Subcutaneous abdominal adipose tissue (tissue), 5 donors: ENCODE measurements around the gene RXRA.
A peak's percentile ranks its signal among the peaks of the same experiment; 100 is the strongest.

Experiments
- H3K27ac ChIP-seq: one replicate; pipeline ENCODE4 v1.7.0; 2013; ENCODE audit warnings: low read depth, mild to moderate bottlenecking, inconsistent platforms, low read length, moderate library complexity
- H3K27me3 ChIP-seq, 5 donors: one replicate each; pipeline ENCODE4 v1.7.0; 2013; ENCODE audit warnings: low read length in 5 of 5, inconsistent platforms in 1 of 5; ENCODE audit not compliant: control insufficient read depth in 5 of 5, insufficient read depth in 4 of 5
- H3K36me3 ChIP-seq, 5 donors: one replicate each; pipeline ENCODE4 v1.7.0; 2013; ENCODE audit warnings: low read length in 5 of 5; ENCODE audit not compliant: control insufficient read depth in 5 of 5, insufficient read depth in 5 of 5
- H3K4me1 ChIP-seq, 5 donors: one replicate each; pipeline ENCODE4 v1.7.0; 2013; ENCODE audit warnings: low read length in 5 of 5, mild to moderate bottlenecking in 3 of 5, moderate library complexity in 1 of 5; ENCODE audit not compliant: control insufficient read depth in 5 of 5, insufficient read depth in 5 of 5
- H3K4me3 ChIP-seq, 5 donors: one replicate each; pipeline ENCODE4 v1.7.0; 2013; ENCODE audit warnings: low read length in 5 of 5, low read depth in 1 of 5
- H3K9ac ChIP-seq, 5 donors: one replicate each; pipeline ENCODE4 v1.7.0; 2013; ENCODE audit warnings: low read length in 5 of 5, mild to moderate bottlenecking in 4 of 5, moderate library complexity in 3 of 5
- H3K9me3 ChIP-seq, 5 donors: one replicate each; pipeline ENCODE4 v1.7.0; 2013; ENCODE audit warnings: low read length in 5 of 5; ENCODE audit not compliant: control insufficient read depth in 5 of 5
- donor health status: healthy.
- donor health status: healthy.
- donor health status: healthy.
- donor health status: healthy.
- donor health status: healthy.

Gene RXRA

GRCh38 chr9:134325813-134326723 lies at the start of gene RXRA:
TSS of gene RXRA (plus strand) at chr9:134326455. CDS start at chr9:134326632, 177 bp downstream.
- Histone ChIP-seq H3K4me3 (peak within 1 kb of the TSS; percentile 72 to 84 (median 78)), H3K4me1 (peaks cover 15 to 75% (median 69%) of the 10 kb centered on the region in 5 donors), H3K27me3 (no peaks in the 10 kb centered on the region), H3K9me3 (no peaks in the 10 kb centered on the region), H3K9ac (peak within 1 kb of the TSS; percentile 77 to 90 (median 86)), H3K27ac (peak within 1 kb of the TSS; percentile 94), H3K36me3 (no peaks in the 10 kb centered on the region)

DNA sequence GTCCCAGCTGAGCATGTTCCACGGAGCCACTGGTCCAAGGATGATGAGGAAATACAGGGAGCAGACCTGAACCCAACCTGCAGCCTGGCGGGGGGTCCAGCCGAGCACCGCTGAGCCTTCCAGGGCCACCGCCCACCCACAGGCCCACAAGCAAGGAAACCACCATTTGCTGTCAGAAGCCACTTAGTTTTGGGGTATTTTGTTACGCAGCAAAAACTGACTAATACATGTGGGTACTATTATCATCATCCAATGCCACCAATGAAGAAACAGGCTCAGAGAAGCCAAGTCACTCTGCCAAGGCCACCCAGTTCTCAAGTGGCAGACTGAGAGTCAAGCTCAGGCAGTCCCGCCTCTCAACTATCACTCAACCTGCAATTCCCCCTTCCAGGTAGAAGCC lies 48.0 kb upstream of the RXRA start:
- Histone ChIP-seq H3K4me1 (peaks cover 3 to 29% (median 22%) of the 10 kb centered on the region in 5 donors), H3K27me3 (peaks cover 0 to 4% (median 2%) of the 10 kb centered on the region in 5 donors), H3K36me3 (no peaks in the 10 kb centered on the region), H3K9ac (no peak overlapping the region), H3K4me3 (no peak overlapping the region), H3K9me3 (peaks cover 0 to 4% (median 0%) of the 10 kb centered on the region in 5 donors), H3K27ac (no peak overlapping the region)

GRCh38 chr9:134278974-134279640 lies 47.1 kb upstream of the RXRA start:
- Histone ChIP-seq H3K4me3 (no peak overlapping the region), H3K27me3 (peaks cover 0 to 4% (median 2%) of the 10 kb centered on the region in 5 donors), H3K27ac (no peak overlapping the region), H3K4me1 (peaks cover 6 to 37% (median 30%) of the 10 kb centered on the region in 5 donors), H3K9me3 (peaks cover 0 to 4% (median 0%) of the 10 kb centered on the region in 5 donors), H3K9ac (no peak overlapping the region), H3K36me3 (no peaks in the 10 kb centered on the region)

DNA sequence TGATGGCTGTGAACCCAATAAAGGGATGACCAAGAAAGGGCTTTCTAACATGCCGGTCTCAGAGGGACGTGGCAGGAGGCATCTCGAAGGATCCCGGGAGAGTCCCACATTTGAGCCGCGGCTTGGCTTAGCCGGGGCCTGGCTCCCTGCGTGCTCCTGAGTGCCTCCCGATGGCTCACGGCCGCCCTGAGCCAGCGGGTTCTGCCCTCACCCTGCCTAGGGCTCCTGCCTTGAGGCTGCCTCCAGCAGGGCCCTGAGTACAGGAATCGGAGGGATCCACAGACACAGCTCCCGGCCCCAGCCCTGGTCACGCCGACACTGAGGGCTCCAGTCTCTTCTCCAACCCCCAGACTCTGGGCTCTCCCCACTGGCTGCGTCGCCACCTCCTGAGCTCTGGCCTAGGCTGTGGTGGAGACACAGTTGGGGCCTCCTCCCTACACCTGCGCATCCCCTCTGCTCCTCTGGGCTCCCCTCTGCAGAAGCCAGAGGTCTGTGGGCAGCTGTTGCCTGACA lies 44.1 kb upstream of the RXRA start:
- H3K9me3 ChIP-seq = peaks cover 0 to 4% (median 0%) of the 10 kb centered on the region in 5 donors
- H3K4me3 ChIP-seq = no peak overlapping the region
- H3K4me1 ChIP-seq = peaks cover 6 to 37% (median 32%) of the 10 kb centered on the region in 5 donors
- no peaks in the 10 kb centered on the region for H3K27me3 ChIP-seq
- H3K27ac ChIP-seq = peak overlapping the region; percentile 23
- H3K36me3 ChIP-seq = no peaks in the 10 kb centered on the region
- H3K9ac ChIP-seq = no peak overlapping the region

DNA sequence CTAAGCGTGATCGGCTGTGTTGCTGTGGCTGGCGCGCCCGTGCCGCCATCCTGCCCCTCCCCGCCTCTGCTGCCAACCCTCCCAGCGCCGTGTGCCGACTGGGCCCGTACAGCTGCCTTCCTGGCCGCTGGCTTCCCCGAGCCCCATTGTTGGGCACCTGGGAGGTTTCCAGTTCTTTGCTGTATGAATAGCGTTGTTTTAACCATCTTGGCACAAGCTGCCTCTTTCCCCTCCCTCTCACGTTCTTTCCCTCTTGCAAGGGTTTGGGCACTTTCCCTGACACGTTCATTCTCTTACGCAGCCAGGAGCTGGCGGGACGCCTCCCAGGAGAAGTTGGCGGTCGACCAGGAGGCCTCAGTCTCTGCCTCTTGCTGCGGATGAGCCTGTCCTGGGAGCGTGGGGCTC lies 43.1 kb upstream of the RXRA start:
- H3K36me3 ChIP-seq = no peaks in the 10 kb centered on the region
- H3K4me3 ChIP-seq = peak overlapping the region; percentile 10 to 40 (median 26)
- H3K9ac ChIP-seq = peak overlapping the region in 1 of 5 donors; percentile 47
- peaks cover 6 to 33% (median 28%) of the 10 kb centered on the region in 5 donors for H3K4me1 ChIP-seq
- no peaks in the 10 kb centered on the region for H3K27me3 ChIP-seq
- peaks cover 0 to 3% (median 0%) of the 10 kb centered on the region in 5 donors for H3K9me3 ChIP-seq
- no peak overlapping the region for H3K27ac ChIP-seq

GRCh38 chr9:134283692-134284265 lies 42.5 kb upstream of the RXRA start:
- Histone ChIP-seq H3K36me3 (no peaks in the 10 kb centered on the region), H3K9ac (peak overlapping the region in 1 of 5 donors; percentile 1), H3K4me1 (peaks cover 6 to 33% (median 28%) of the 10 kb centered on the region in 5 donors), H3K9me3 (no peaks in the 10 kb centered on the region), H3K27ac (no peak overlapping the region), H3K27me3 (no peaks in the 10 kb centered on the region), H3K4me3 (peak overlapping the region in 3 of 5 donors; percentile 10 to 26 (median 12))

GRCh38 chr9:134284273-134284672 lies 42.0 kb upstream of the RXRA start:
- Histone ChIP-seq H3K27me3 (no peaks in the 10 kb centered on the region), H3K27ac (no peak overlapping the region), H3K4me3 (no peak overlapping the region), H3K4me1 (peaks cover 6 to 33% (median 28%) of the 10 kb centered on the region in 5 donors), H3K36me3 (no peaks in the 10 kb centered on the region), H3K9me3 (no peaks in the 10 kb centered on the region), H3K9ac (no peak overlapping the region)

- Histone ChIP-seq H3K4me1 (peaks cover 6 to 33% (median 28%) of the 10 kb centered on the region in 5 donors), H3K9ac (no peak overlapping the region), H3K36me3 (no peaks in the 10 kb centered on the region), H3K27ac (no peak overlapping the region), H3K9me3 (no peaks in the 10 kb centered on the region), H3K4me3 (no peak overlapping the region), H3K27me3 (no peaks in the 10 kb centered on the region)
Observed at GRCh38 chr9:134284741-134285140, 41.5 kb upstream of the RXRA start.

DNA sequence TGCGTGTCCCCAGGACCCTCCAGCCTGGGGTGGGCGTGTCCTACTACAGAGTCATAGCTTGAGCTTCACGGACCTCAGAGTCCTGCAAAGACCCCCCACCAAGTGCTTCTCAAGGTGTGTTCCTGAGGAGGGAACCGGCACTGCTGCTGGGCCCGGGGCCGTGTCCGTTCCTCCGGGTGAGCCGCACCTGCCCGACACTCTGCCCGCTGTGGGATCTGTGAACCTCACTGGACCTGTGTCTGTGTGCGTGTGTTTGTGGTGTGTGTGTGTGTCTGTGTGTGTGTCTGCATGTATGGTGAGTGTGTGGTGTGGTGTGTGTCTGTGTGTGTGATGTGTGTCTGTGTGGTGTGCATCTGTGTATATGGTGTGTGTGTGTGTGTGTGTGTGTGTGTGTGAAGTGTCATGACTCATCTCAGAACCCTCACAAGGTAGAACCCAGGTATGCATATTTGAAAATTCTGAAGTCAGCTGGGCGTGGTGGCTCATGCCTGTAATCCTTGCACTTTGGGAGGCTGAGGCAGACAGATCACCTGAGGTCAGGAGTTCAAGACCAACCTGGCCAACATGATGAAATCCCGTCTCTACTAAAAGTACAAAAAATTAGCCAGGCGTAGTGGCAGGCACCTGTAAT lies 40.9 kb upstream of the RXRA start:
- Histone ChIP-seq H3K27me3 (no peaks in the 10 kb centered on the region), H3K27ac (no peak overlapping the region), H3K36me3 (no peaks in the 10 kb centered on the region), H3K4me1 (peaks cover 6 to 33% (median 28%) of the 10 kb centered on the region in 5 donors), H3K9me3 (no peaks in the 10 kb centered on the region), H3K4me3 (no peak overlapping the region), H3K9ac (no peak overlapping the region)
